Naive thymus-derived CD4-positive, alpha-beta T cell (primary cell): ENCODE measurements around the gene CYP24A1. TPM values are rescaled to one million over a fixed set of nuclear protein-coding genes. Genes with fewer than 3 reads are reported as not detected.
A peak's percentile ranks its signal among the peaks of the same experiment; 100 is the strongest.

Experiments
- ATAC-seq: fragments of 150-1000 bp; cut with Tn5 transposase; 2 replicates; pipeline ENCODE4 v1.10.0; 2021; ENCODE audit warnings: mild to moderate bottlenecking, moderate library complexity
- CTCF ChIA-PET: fragments of 350-600 bp; sonication (Branson Sonifier 250); formaldehyde crosslinking; loops from one replicate; lab custom pipeline; 2021; ENCODE audit warnings: antibody characterized with exemption; lab: Charles Lee
- POLR2A ChIA-PET: fragments of 350-600 bp; sonication (Branson Sonifier 250); formaldehyde crosslinking; loops from one replicate; lab custom pipeline; 2021; ENCODE audit warnings: antibody characterized with exemption, inconsistent platforms; lab: Charles Lee
- DNase-seq, 9 donors: peaks; one replicate each; pipeline versions ENCODE4 v3.0.0 to v3.0.0-alpha.2; 2020 to 2022; ENCODE audit warnings: mixed read lengths in 1 of 9
- H3K27ac ChIP-seq: one replicate; pipeline ENCODE4 v1.7.0; 2013; ENCODE audit warnings: mild to moderate bottlenecking, low read depth, low read length, moderate library complexity
- H3K27me3 ChIP-seq, 2 donors: one replicate each; pipeline ENCODE4 v1.7.0; 2013; ENCODE audit warnings: low read length in 2 of 2, mild to moderate bottlenecking in 2 of 2, moderate library complexity in 2 of 2; ENCODE audit not compliant: control insufficient read depth in 2 of 2, insufficient read depth in 2 of 2
- H3K36me3 ChIP-seq, 3 experiments: 1 replicate in 2 of 3; 2 replicates in 1 of 3; pipeline ENCODE4 v1.7.0; 2013; ENCODE audit warnings: low read length in 3 of 3, mild to moderate bottlenecking in 3 of 3, moderate library complexity in 1 of 3; ENCODE audit not compliant: insufficient read depth in 3 of 3, control insufficient read depth in 2 of 3
- H3K4me1 ChIP-seq, 2 donors: one replicate each; pipeline ENCODE4 v1.7.0; 2013; ENCODE audit warnings: low read length in 2 of 2, mild to moderate bottlenecking in 2 of 2, moderate library complexity in 1 of 2; ENCODE audit not compliant: control insufficient read depth in 2 of 2, insufficient read depth in 2 of 2
- H3K4me3 ChIP-seq: 2 replicates; pipeline ENCODE4 v1.7.0; 2013; ENCODE audit warnings: mild to moderate bottlenecking, low read length
- H3K9me3 ChIP-seq, 3 experiments: 1 replicate in 2 of 3; 2 replicates in 1 of 3; pipeline ENCODE4 v1.7.0; 2013; ENCODE audit warnings: low read length in 3 of 3; ENCODE audit not compliant: control insufficient read depth in 2 of 3
- H3K27ac Mint-ChIP-seq, 9 donors: one replicate each; pipeline ENCODE4 v1.8.0; 2020 to 2022; ENCODE audit warnings: mixed read lengths in 9 of 9, mild to moderate bottlenecking in 8 of 9, moderate library complexity in 5 of 9, inconsistent platforms in 2 of 9
- H3K27me3 Mint-ChIP-seq, 5 donors: one replicate each; pipeline ENCODE4 v1.8.0; 2021 to 2022; ENCODE audit warnings: mixed read lengths in 5 of 5, mild to moderate bottlenecking in 1 of 5
- H3K36me3 Mint-ChIP-seq, 5 donors: one replicate each; pipeline ENCODE4 v1.8.0; 2020 to 2022; ENCODE audit warnings: mixed read lengths in 5 of 5, mild to moderate bottlenecking in 3 of 5, inconsistent platforms in 1 of 5
- H3K4me1 Mint-ChIP-seq, 7 donors: one replicate each; pipeline ENCODE4 v1.8.0; 2020 to 2022; ENCODE audit warnings: mixed read lengths in 7 of 7, mild to moderate bottlenecking in 3 of 7, inconsistent platforms in 1 of 7
- H3K4me3 Mint-ChIP-seq, 10 donors: one replicate each; pipeline ENCODE4 v1.8.0; 2020 to 2022; ENCODE audit warnings: mild to moderate bottlenecking in 10 of 10, mixed read lengths in 10 of 10, moderate library complexity in 6 of 10, inconsistent platforms in 2 of 10
- H3K9me3 Mint-ChIP-seq, 11 donors: one replicate each; pipeline ENCODE4 v1.8.0; 2020 to 2022; ENCODE audit warnings: mixed read lengths in 11 of 11, mild to moderate bottlenecking in 4 of 11, inconsistent platforms in 1 of 11, moderate library complexity in 1 of 11
- intact Hi-C, 2 donors: fragments of 100-400 bp; cut with micrococcal nuclease; formaldehyde crosslinking; loops; one replicate each; pipeline ENCODE4 v1.15.1; 2023
- polyA plus RNA-seq, 2 donors: library from polyadenylated mRNA; unstranded; fragments of 300-500 nt; fragmentation: Illumina TruSeq; gene quantifications; one replicate each; pipeline ENCODE4 v1.2.3, GENCODE V29; 2021
- total RNA-seq, 6 experiments: library from RNA in 5 of 6; stranded (reverse) in 5 of 6; gene quantifications; 1 replicate in 5 of 6; 2 replicates in 1 of 6; pipeline ENCODE4 v1.2.3 and lab custom pipeline; 2021 to 2026

The CYP24A1 gene
- total and polyA plus RNA-seq, 7 experiments from 2014 or later, result 0.78 TPM; not detected in 6

GRCh38 chr20:54122189-54122588 is 51.6 kb downstream of the CYP24A1 start:
- DNase-seq (no peak), ATAC-seq (no peak)
- Histone ChIP-seq H3K9me3 (no peaks in the 10 kb centered on the region), H3K4me1 (no peaks in the 10 kb centered on the region), H3K36me3 (no peaks in the 10 kb centered on the region), H3K27me3 (no peaks in the 10 kb centered on the region), H3K27ac (no peak overlapping the region), H3K4me3 (no peak overlapping the region)
- H3K4me3 Mint-ChIP-seq, result no peak overlapping the region
- no peaks in the 10 kb centered on the region for H3K4me1 Mint-ChIP-seq
- no peaks in the 10 kb centered on the region for H3K9me3 Mint-ChIP-seq
- H3K36me3 Mint-ChIP-seq, result no peaks in the 10 kb centered on the region
- no peak overlapping the region for H3K27ac Mint-ChIP-seq
- POLR2A ChIA-PET, result no interaction called here
- H3K27me3 Mint-ChIP-seq, result peaks cover 0 to 3% (median 0%) of the 10 kb centered on the region in 5 donors
- CTCF ChIA-PET, result interaction anchor here (0.6 kb wide), 1 partner anchor 100 kb away, joined by 3 read pairs; no protein-coding TSS in a partner anchor
- intact Hi-C loops, result no loop called here

- Histone ChIP-seq H3K27ac (no peak overlapping the region), H3K36me3 (no peaks in the 10 kb centered on the region), H3K4me1 (no peaks in the 10 kb centered on the region), H3K9me3 (no peaks in the 10 kb centered on the region), H3K27me3 (no peaks in the 10 kb centered on the region), H3K4me3 (no peak overlapping the region)
- intact Hi-C loops, result no loop called here
- DNase-seq, result no peak
- Mint-ChIP-seq H3K27me3 (peaks cover 0 to 7% (median under 1%) of the 10 kb centered on the region in 5 donors), H3K36me3 (no peaks in the 10 kb centered on the region), H3K9me3 (no peaks in the 10 kb centered on the region), H3K27ac (no peak overlapping the region), H3K4me1 (no peaks in the 10 kb centered on the region), H3K4me3 (peak overlapping the region in 1 of 10 donors; percentile 27)
- ChIA-PET CTCF (no interaction called here), POLR2A (no interaction called here)
- no peak for ATAC-seq
Observed at GRCh38 chr20:54119744-54120143, 54.0 kb downstream of the CYP24A1 start.

GRCh38 chr20:54118220-54119001 is 55.4 kb downstream of the CYP24A1 start:
- intact Hi-C loops, result no loop called here
- no peaks in the 10 kb centered on the region for H3K36me3 ChIP-seq
- POLR2A ChIA-PET, result no interaction called here
- no peaks in the 10 kb centered on the region for H3K9me3 ChIP-seq
- no peak overlapping the region for H3K27ac Mint-ChIP-seq
- DNase-seq (no peak), ATAC-seq (no peak)
- H3K9me3 Mint-ChIP-seq, result peaks cover 0 to 2% (median 0%) of the 10 kb centered on the region in 11 donors
- H3K27me3 Mint-ChIP-seq, result peaks cover 11 to 15% (median 12%) of the 10 kb centered on the region in 5 donors
- peaks cover 0 to 4% (median 0%) of the 10 kb centered on the region in 7 donors for H3K4me1 Mint-ChIP-seq
- no peaks in the 10 kb centered on the region for H3K4me1 ChIP-seq
- H3K27ac ChIP-seq, result no peak overlapping the region
- no peaks in the 10 kb centered on the region for H3K27me3 ChIP-seq
- H3K36me3 Mint-ChIP-seq, result no peaks in the 10 kb centered on the region
- H3K4me3 ChIP-seq, result no peak overlapping the region
- H3K4me3 Mint-ChIP-seq, result no peak overlapping the region
- CTCF ChIA-PET, result no interaction called here

- ChIA-PET POLR2A (no interaction called here), CTCF (no interaction called here)
- Histone ChIP-seq H3K27me3 (no peaks in the 10 kb centered on the region), H3K9me3 (no peaks in the 10 kb centered on the region), H3K4me1 (no peaks in the 10 kb centered on the region), H3K4me3 (no peak overlapping the region), H3K27ac (no peak overlapping the region), H3K36me3 (no peaks in the 10 kb centered on the region)
- Mint-ChIP-seq H3K27ac (no peak overlapping the region), H3K9me3 (peaks cover 0 to 2% (median 0%) of the 10 kb centered on the region in 11 donors), H3K27me3 (peaks cover 12 to 17% (median 14%) of the 10 kb centered on the region in 5 donors), H3K36me3 (no peaks in the 10 kb centered on the region), H3K4me1 (peaks cover 0 to 4% (median 0%) of the 10 kb centered on the region in 7 donors), H3K4me3 (no peak overlapping the region)
- ATAC-seq (no peak), DNase-seq (no peak)
- intact Hi-C loops, result no loop called here
Observed at GRCh38 chr20:54116550-54117235, 57.1 kb downstream of the CYP24A1 start.

- no peaks in the 10 kb centered on the region for H3K9me3 ChIP-seq
- H3K4me3 ChIP-seq, result no peak overlapping the region
- H3K27me3 ChIP-seq, result no peaks in the 10 kb centered on the region
- Mint-ChIP-seq H3K9me3 (peaks cover 0 to 7% (median 0%) of the 10 kb centered on the region in 11 donors), H3K27ac (no peak overlapping the region), H3K36me3 (peaks cover 0 to 4% (median 0%) of the 10 kb centered on the region in 5 donors), H3K4me1 (peaks cover 0 to 4% (median 0%) of the 10 kb centered on the region in 7 donors), H3K4me3 (no peak overlapping the region), H3K27me3 (peaks cover 14 to 17% (median 16%) of the 10 kb centered on the region in 5 donors)
- ATAC-seq (no peak), DNase-seq (no peak)
- H3K4me1 ChIP-seq, result no peaks in the 10 kb centered on the region
- ChIA-PET POLR2A (no interaction called here), CTCF (no interaction called here)
- no peaks in the 10 kb centered on the region for H3K36me3 ChIP-seq
- no peak overlapping the region for H3K27ac ChIP-seq
- intact Hi-C loops, result no loop called here
Observed at GRCh38 chr20:54115172-54115854, 58.5 kb downstream of the CYP24A1 start.

- no peaks in the 10 kb centered on the region for H3K36me3 ChIP-seq
- no peaks in the 10 kb centered on the region for H3K27me3 ChIP-seq
- no peaks in the 10 kb centered on the region for H3K4me1 ChIP-seq
- peaks cover 14 to 17% (median 16%) of the 10 kb centered on the region in 5 donors for H3K27me3 Mint-ChIP-seq
- intact Hi-C loops, result no loop called here
- H3K4me3 Mint-ChIP-seq, result no peak overlapping the region
- ChIA-PET POLR2A (interaction anchor here (0.7 kb wide), 1 partner anchor 35 kb away, joined by 3 read pairs; no protein-coding TSS in a partner anchor), CTCF (no interaction called here)
- ATAC-seq (no peak), DNase-seq (no peak)
- no peak overlapping the region for H3K4me3 ChIP-seq
- H3K27ac ChIP-seq, result no peak overlapping the region
- H3K36me3 Mint-ChIP-seq, result peaks cover 0 to 4% (median 0%) of the 10 kb centered on the region in 5 donors
- peaks cover 0 to 4% (median 0%) of the 10 kb centered on the region in 7 donors for H3K4me1 Mint-ChIP-seq
- peaks cover 0 to 7% (median 0%) of the 10 kb centered on the region in 11 donors for H3K9me3 Mint-ChIP-seq
- H3K9me3 ChIP-seq, result no peaks in the 10 kb centered on the region
- no peak overlapping the region for H3K27ac Mint-ChIP-seq
Observed at GRCh38 chr20:54114109-54114508, 59.7 kb downstream of the CYP24A1 start.
